GM13977 (cell line): ENCODE data around the gene RSRC2.

Experiments
- DNase-seq: peaks from one replicate; pipeline ENCODE4 v3.0.0; 2012; ENCODE audit warnings: low spot score
- in situ Hi-C: fragments of 300-500 bp; cut with MboI; formaldehyde crosslinking; loops from one replicate; pipeline ENCODE4 v1.12.0; 2022; ENCODE audit warnings: low sequenced_read_pairs, low pct_unique_long_range_greater_than_20kb, mixed read lengths, inconsistent platforms; ENCODE audit not compliant: unreplicated experiment
- TF ChIP-seq, protein P1 (sequence below): IDR thresholded peaks from 2 replicates; pipeline ENCODE4 v1.5.1; 2012; ENCODE audit warnings: mild to moderate bottlenecking, control low read depth; ENCODE audit not compliant: insufficient read depth; ENCODE audit errors: extremely low read depth, missing control alignments

The RSRC2 gene

DNA sequence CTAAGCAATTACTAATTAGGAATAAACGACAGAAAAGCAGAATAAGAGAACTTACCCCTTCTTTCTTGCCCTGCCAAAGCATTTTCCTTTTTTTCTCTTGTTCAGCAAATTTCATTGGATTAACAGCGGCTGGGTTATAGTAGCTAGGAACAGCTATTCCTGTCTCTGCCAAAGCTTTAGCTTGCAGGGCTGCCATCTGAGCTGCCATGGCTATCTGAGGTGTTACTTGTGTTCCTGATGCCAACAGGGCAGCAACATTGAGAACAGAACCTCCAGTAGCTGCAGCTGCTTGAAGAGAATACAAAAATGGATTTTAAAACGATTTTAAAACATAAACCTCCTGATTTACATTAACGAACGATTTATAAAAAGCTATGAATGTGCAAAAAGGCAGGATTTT lies 18.6 kb downstream of the RSRC2 start:
- DNase-seq, result no peak

DNA sequence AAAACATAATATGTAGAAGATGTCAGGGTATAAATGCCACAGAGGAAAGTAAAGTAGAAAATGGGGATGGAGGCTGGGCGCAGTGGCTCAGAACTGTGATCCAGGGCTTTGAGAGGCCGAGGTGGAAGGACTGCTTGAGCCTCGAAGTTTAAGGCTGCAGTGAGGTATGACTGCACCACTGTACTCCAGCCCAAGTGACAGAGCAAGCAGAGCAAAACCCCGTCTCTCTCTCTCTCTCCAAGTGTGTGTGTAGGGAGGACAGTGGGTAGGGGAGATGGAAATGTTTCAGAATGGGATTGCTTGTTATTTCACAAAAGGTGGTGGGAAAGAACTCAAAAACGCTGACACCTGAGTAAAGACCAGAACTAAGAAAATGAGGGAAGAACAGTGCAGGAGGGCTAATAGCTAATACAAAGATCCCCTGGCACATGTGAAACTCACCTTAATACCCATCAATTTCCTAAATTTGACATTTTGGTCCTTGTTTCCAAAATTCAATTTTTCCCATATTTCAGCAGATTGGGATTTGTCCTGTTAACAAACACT lies 20.3 kb downstream of the RSRC2 start:
- no peak for DNase-seq
- TF ChIP-seq, protein P1, sequence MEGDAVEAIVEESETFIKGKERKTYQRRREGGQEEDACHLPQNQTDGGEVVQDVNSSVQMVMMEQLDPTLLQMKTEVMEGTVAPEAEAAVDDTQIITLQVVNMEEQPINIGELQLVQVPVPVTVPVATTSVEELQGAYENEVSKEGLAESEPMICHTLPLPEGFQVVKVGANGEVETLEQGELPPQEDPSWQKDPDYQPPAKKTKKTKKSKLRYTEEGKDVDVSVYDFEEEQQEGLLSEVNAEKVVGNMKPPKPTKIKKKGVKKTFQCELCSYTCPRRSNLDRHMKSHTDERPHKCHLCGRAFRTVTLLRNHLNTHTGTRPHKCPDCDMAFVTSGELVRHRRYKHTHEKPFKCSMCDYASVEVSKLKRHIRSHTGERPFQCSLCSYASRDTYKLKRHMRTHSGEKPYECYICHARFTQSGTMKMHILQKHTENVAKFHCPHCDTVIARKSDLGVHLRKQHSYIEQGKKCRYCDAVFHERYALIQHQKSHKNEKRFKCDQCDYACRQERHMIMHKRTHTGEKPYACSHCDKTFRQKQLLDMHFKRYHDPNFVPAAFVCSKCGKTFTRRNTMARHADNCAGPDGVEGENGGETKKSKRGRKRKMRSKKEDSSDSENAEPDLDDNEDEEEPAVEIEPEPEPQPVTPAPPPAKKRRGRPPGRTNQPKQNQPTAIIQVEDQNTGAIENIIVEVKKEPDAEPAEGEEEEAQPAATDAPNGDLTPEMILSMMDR, result no peak

More for the DNA sequence above, 18.6 kb downstream of the RSRC2 start:
- in situ Hi-C loops, result no loop called here
- TF ChIP-seq, protein P1, result no peak

DNA sequence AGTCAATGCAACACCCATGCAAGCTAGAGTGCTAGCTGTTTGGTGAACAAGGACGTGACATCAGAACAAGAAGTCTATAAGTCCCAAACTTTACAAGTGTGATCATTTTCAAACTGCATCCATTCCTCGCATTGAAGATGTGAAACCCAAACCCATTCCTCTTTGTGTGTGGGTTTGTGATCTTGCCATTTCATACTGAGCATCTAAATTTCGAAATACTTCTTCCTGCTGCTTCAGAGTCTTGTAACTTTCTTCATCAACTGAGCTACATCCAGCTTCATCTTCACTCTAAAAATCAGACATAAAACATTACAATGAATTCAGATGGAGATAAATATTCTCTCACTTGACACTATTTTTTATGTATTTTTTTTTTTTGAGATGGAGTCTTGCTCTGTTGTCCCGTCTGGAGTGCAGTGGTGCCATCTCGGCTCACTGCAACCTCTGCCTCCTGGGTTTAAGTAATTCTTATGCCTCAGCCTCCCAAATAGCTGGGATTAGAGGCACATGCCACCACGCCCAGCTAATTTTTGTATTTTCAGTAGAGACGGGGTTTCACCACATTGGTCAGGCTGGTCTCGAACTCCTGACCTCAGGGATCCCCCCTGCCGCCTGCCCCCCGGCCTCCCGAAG lies 21.2 kb downstream of the RSRC2 start:
- TF ChIP-seq, protein P1, result no peak
- in situ Hi-C loops, result no loop called here

More for the DNA sequence above, 20.3 kb downstream of the RSRC2 start:
- in situ Hi-C loops, result no loop called here

DNA sequence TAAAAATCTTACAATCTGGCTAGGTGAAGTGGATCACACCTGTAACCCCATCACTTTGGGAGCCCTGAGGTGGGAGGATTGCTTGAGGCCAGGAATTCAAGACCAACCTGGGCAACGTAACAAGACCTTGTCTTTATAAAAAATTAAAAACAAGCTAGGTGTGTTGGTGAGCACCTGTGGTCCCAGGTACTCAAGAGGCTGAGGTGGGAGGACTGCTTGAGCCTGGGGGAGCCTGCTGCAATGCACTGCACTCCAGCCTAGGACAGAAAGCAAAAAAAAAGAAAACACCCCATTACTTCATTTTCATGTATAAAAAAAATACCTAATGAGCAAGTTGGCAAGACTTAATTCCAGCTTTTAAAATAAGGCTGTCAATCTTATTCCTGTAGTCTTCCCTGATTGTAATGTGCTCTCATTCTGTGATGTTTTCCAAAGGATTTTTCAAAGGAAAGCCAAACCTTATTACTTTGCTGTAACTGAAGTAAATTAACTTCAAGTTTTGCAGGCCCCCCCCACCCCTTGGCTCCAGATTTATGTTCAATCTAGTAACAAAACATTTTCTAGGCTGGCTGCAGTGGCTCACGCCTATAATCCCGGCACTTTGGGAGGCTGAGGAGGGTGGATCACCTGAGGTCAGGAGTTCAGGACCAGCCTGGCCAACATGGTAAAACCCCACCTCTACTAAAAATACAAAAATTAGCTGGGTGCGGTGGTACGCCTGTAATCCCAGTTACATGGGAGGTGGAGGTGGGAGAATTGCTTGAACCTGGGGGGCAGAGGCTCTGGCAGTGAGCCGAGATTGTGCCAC lies 22.7 kb downstream of the RSRC2 start:
- TF ChIP-seq, protein P1, result no peak
- in situ Hi-C loops, result no loop called here
- DNase-seq, result no peak

More for the DNA sequence above, 21.2 kb downstream of the RSRC2 start:
- no peak for DNase-seq

DNA sequence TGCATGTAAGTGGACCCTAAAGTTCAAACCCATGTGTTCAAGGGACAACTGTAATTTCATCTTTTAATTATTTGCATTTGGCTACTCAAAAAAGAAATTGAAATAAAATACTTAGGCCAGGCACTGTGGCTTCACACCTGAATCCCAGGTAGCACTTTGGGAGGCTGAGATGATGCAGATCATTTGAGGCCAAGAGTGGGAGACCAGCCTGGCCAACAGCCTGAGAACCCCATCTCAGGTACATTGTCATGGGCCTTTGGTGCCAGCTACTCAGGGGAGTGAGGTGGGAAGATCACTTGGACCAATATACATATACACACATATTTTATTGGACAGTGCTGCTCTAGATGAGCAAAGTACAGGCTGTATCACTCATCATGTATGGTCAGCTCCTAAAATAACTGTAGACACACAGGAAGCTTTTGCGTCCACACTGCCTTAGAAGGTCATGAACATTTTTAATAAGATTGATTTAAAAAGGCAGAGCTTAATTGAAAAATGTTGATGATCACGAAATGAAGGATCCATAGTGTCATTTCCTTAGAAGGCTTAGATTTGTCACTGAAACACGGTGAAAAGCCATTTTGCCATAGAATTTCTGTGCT lies 23.5 kb downstream of the RSRC2 start:
- in situ Hi-C loops, result no loop called here
- TF ChIP-seq, protein P1, result no peak

DNA sequence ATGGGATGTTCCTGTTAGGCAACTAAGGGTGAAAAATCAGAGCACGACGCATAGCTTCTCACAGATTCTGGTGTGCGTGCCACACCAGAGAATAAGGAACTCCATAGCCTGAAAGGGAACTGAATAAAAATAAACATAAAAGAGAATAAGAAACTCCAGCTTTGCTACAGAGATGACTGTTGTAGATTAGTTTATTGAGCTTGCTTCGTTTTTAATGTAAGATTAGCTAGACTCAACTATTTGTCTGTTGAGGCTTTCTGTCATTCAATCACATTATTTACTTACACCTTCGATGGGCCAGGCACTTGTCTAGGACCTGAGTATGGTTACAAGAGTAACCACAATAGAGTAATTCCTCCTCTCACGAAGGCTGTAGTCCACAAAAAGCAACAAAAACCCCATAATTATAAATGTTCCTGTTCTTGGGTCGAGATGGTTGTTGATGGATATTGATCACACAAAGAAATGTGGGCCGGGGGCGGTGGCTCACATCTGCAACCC lies 25.2 kb downstream of the RSRC2 start:
- peak; percentile 19 for DNase-seq
- TF ChIP-seq, protein P1, result no peak
- in situ Hi-C loops, result no loop called here

More for the DNA sequence above, 23.5 kb downstream of the RSRC2 start:
- no peak for DNase-seq
